GM19240 (cell line): ENCODE results near the gene KCNH2.
"Not testable (repeated sequence)": the region's sequence is repeated elsewhere in the genome, so short reads cannot be mapped to it uniquely, and the experiment has no call there.

Experiments
- DNase-seq: peaks from one replicate; pipeline ENCODE4 v3.0.0; 2011; ENCODE audit warnings: low spot score; ENCODE audit not compliant: insufficient read length

Gene KCNH2

GRCh38 chr7:150934045-150934766, 43.9 kb downstream of the KCNH2 start:
- DNase-seq = no peak

- no peak for DNase-seq
Observed at GRCh38 chr7:150931199-150931869, 46.8 kb downstream of the KCNH2 start.

- no peak for DNase-seq
Observed at GRCh38 chr7:150928541-150928940, 49.6 kb downstream of the KCNH2 start.

- DNase-seq = no peak
Observed at GRCh38 chr7:150927956-150928344, 50.2 kb downstream of the KCNH2 start.

- no peak for DNase-seq
Observed at GRCh38 chr7:150927157-150927955, 50.8 kb downstream of the KCNH2 start.

- no peak for DNase-seq
Observed at GRCh38 chr7:150926066-150926465, 52.1 kb downstream of the KCNH2 start.

- DNase-seq = no peak
Observed at GRCh38 chr7:150924369-150924781, 53.7 kb downstream of the KCNH2 start.

GRCh38 chr7:150923802-150924201, 54.3 kb downstream of the KCNH2 start:
- no peak for DNase-seq

- no peak for DNase-seq
Observed at GRCh38 chr7:150923196-150923595, 54.9 kb downstream of the KCNH2 start.

- no peak for DNase-seq
Observed at GRCh38 chr7:150919160-150919559, 59.0 kb downstream of the KCNH2 start.

- no peak for DNase-seq
Observed at GRCh38 chr7:150918378-150918777, 59.7 kb downstream of the KCNH2 start.

GRCh38 chr7:150917969-150918368, 60.2 kb downstream of the KCNH2 start:
- no peak for DNase-seq

- DNase-seq = no peak
Observed at GRCh38 chr7:150916670-150917069, 61.5 kb downstream of the KCNH2 start.

- DNase-seq = no peak
Observed at GRCh38 chr7:150914966-150915365, 63.2 kb downstream of the KCNH2 start.

- DNase-seq = no peak
Observed at GRCh38 chr7:150914196-150914595, 63.9 kb downstream of the KCNH2 start.

- no peak for DNase-seq
Observed at GRCh38 chr7:150912427-150912826, 65.7 kb downstream of the KCNH2 start.

- DNase-seq = no peak
Observed at GRCh38 chr7:150911590-150912267, 66.4 kb downstream of the KCNH2 start.

- no peak for DNase-seq
Observed at GRCh38 chr7:150910996-150911422, 67.1 kb downstream of the KCNH2 start.

- DNase-seq = not testable (repeated sequence)
Observed at GRCh38 chr7:150910305-150910995, 67.7 kb downstream of the KCNH2 start.

- no peak for DNase-seq
Observed at GRCh38 chr7:150909200-150909995, 68.7 kb downstream of the KCNH2 start.
